Endothelial cell (in vitro differentiated cells): Measurements from ENCODE around the gene DET1. TPM values are rescaled to one million over a fixed set of nuclear protein-coding genes. Genes with fewer than 3 reads are reported as not detected.
"Not testable (repeated sequence)": the region's sequence is repeated elsewhere in the genome, so short reads cannot be mapped to it uniquely, and the experiment has no call there.

Experiments used
- DNase-seq: peaks from one replicate; pipeline ENCODE4 v3.0.0; 2021; ENCODE audit warnings: low spot score
- H3K27ac Mint-ChIP-seq: one replicate; pipeline ENCODE4 v1.8.0; 2021; ENCODE audit warnings: mixed read lengths, inconsistent platforms; ENCODE audit not compliant: unreplicated experiment
- H3K27me3 Mint-ChIP-seq: one replicate; pipeline ENCODE4 v1.8.0; 2021; ENCODE audit warnings: mild to moderate bottlenecking, moderate library complexity, mixed read lengths, inconsistent platforms; ENCODE audit not compliant: unreplicated experiment
- H3K36me3 Mint-ChIP-seq: one replicate; pipeline ENCODE4 v1.8.0; 2021; ENCODE audit warnings: mild to moderate bottlenecking, low read depth, mixed read lengths, inconsistent platforms; ENCODE audit not compliant: unreplicated experiment
- H3K4me1 Mint-ChIP-seq: one replicate; pipeline ENCODE4 v1.8.0; 2021; ENCODE audit warnings: mild to moderate bottlenecking, mixed read lengths, inconsistent platforms; ENCODE audit not compliant: unreplicated experiment
- H3K4me3 Mint-ChIP-seq: one replicate; pipeline ENCODE4 v1.8.0; 2021; ENCODE audit warnings: mild to moderate bottlenecking, mixed read lengths, inconsistent platforms; ENCODE audit not compliant: unreplicated experiment
- H3K9me3 Mint-ChIP-seq: one replicate; pipeline ENCODE4 v1.8.0; 2021; ENCODE audit warnings: mixed read lengths, inconsistent platforms; ENCODE audit not compliant: unreplicated experiment
- total RNA-seq: library from RNA; stranded (reverse); fragmentation: NEBNext Ultra II Directional; extraction: Animal tissue kit (Norgen Biotek cat#: 25700); gene quantifications from one replicate; pipeline ENCODE4 v1.2.1, GENCODE V29; 2021; ENCODE audit not compliant: unreplicated experiment
- TF ChIP-seq, protein P1 (sequence below): fragments of 200-600 bp; sonication (generic); IDR thresholded peaks from one replicate; pipeline ENCODE4 v1.5.0; 2021; ENCODE audit warnings: antibody characterized with exemption; ENCODE audit not compliant: unreplicated experiment

DET1 gene
- total RNA-seq, 1 donor from 2014 or later, result 4.4 TPM

DNA sequence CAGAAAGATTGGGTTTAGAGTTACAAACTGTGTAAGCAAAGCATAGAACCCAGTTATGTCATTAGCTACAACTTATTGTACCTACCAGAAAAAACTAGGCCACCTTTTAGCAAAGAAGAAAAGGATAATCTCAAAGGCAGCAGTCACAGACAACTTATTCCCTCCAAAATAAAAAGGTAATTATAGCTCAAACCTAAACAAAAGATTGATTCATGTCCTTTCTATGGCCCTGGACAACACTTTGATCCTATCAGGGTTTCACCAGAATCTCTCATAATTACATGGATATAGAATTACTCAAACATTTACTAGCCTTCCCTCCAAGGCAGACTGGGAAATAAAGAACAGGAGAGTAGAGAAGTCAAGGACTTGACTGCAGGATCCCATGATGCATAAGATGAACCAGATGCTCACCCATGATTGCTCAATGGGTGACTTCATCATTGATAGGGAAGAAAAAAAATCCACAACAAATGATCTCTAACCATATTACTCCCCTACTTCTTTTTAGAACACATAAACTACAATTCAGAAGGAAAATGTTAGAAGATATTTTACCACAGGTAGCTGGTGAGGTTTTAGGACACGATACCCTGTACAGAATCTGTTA is 17.4 kb downstream of the DET1 start:
- Mint-ChIP-seq H3K9me3 (no peaks in the 10 kb centered on the region), H3K4me1 (no peaks in the 10 kb centered on the region), H3K4me3 (no peak overlapping the region), H3K27ac (no peak overlapping the region), H3K27me3 (no peaks in the 10 kb centered on the region), H3K36me3 (peaks cover 6% of the 10 kb centered on the region)
- TF ChIP-seq, protein P1, sequence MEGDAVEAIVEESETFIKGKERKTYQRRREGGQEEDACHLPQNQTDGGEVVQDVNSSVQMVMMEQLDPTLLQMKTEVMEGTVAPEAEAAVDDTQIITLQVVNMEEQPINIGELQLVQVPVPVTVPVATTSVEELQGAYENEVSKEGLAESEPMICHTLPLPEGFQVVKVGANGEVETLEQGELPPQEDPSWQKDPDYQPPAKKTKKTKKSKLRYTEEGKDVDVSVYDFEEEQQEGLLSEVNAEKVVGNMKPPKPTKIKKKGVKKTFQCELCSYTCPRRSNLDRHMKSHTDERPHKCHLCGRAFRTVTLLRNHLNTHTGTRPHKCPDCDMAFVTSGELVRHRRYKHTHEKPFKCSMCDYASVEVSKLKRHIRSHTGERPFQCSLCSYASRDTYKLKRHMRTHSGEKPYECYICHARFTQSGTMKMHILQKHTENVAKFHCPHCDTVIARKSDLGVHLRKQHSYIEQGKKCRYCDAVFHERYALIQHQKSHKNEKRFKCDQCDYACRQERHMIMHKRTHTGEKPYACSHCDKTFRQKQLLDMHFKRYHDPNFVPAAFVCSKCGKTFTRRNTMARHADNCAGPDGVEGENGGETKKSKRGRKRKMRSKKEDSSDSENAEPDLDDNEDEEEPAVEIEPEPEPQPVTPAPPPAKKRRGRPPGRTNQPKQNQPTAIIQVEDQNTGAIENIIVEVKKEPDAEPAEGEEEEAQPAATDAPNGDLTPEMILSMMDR, result no peak
- DNase-seq, result no peak

DNA sequence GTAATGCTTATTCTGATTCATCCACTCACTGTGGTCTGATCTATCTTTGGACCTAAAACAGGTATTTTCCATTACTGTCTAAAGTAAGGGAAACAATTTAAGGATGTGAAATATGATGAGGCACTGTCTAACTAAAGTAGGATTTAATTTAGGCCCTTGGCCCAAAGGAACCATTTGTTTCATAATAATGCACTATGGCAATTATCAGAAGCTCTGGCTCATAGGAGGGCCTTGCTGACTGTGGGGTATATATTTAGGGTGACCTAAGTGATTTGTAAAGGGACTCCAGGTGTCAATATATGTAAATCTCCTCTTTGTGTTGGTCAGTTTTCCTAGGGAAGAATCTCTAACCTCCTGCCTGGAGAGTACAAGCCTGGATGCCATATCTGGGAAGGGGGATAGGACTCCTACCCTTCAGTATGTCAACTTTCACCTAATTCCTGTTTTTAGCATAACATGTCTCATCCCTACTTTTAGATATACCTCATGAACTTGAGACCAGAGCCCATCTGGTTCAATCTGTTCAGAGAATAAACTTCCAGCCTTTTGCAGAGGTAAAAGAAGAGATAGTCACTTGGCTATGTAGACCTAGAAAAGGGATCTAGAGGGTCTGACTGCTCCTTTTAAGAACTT is 20.1 kb downstream of the DET1 start:
- no peaks in the 10 kb centered on the region for H3K4me1 Mint-ChIP-seq
- DNase-seq, result no peak
- TF ChIP-seq, protein P1, result no peak
- H3K9me3 Mint-ChIP-seq, result no peaks in the 10 kb centered on the region
- peaks cover 6% of the 10 kb centered on the region for H3K36me3 Mint-ChIP-seq
- no peaks in the 10 kb centered on the region for H3K27me3 Mint-ChIP-seq
- H3K27ac Mint-ChIP-seq, result no peak overlapping the region
- H3K4me3 Mint-ChIP-seq, result no peak overlapping the region

DNA sequence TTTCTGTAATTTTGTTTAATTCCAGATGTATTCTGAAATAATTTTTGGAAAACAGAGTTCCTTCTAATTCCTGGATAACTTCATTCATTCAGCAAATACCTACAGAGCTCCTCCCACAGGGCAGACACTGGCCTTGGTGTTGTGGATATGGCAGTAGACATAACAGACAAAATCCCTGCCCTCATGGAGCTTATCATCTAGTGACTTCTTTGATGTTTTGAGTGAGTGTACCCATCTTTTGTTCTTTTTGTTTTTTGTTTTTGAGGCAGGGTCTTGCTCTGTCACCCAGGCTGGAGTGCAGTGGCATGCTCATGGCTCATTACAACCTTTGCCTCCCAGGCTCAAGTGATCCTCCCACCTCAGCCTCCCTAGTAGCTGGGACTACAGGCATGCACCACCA is 21.1 kb downstream of the DET1 start:
- no peak overlapping the region for H3K27ac Mint-ChIP-seq
- TF ChIP-seq, protein P1, result no peak
- DNase-seq, result no peak
- no peaks in the 10 kb centered on the region for H3K9me3 Mint-ChIP-seq
- no peaks in the 10 kb centered on the region for H3K27me3 Mint-ChIP-seq
- no peak overlapping the region for H3K4me3 Mint-ChIP-seq
- H3K4me1 Mint-ChIP-seq, result no peaks in the 10 kb centered on the region
- H3K36me3 Mint-ChIP-seq, result peaks cover 4% of the 10 kb centered on the region

DNA sequence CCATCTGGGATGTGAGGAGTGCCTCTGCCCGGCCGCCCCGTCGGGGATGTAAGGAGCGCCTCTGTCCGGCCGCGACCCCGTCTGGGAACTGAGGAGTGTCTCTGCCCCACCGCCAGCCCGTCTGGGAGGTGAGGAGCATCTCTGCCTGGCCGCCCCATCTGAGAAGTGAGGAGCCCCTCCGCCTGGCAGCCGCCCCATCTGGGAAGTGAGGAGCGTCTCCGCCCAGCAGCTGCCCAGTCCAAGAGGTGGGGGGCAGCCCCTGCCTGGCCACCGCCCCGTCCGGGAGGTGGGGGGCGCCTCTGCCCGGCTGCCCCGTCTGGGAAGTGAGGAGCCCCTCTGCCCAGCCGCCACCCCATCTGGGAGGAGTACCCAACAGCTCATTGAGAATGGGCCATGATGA is 22.4 kb downstream of the DET1 start:
- not testable (repeated sequence) for H3K36me3 Mint-ChIP-seq, DNase-seq, H3K4me1 Mint-ChIP-seq, H3K9me3 Mint-ChIP-seq, H3K4me3 Mint-ChIP-seq, H3K27me3 Mint-ChIP-seq, H3K27ac Mint-ChIP-seq

DNA sequence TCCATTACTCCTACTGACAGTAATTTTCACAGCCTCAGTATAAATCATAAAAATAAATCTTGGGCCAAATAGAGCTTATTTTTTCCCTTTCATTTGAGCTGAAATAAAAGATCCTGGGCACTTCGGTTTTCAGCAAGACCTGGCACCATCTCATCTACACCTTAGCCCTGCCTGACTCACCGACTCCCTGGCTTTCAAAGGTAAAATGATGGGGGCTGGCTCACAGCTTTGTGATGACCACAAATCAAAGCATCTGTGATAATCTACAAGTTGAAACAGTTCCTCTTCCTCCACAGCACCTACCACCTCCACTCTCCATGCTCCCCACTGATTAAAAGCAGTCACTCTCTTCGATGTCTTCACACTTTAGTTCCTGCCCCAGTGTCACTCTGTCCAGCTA is 27.6 kb downstream of the DET1 start:
- no peaks in the 10 kb centered on the region for H3K9me3 Mint-ChIP-seq
- H3K27ac Mint-ChIP-seq, result no peak overlapping the region
- H3K27me3 Mint-ChIP-seq, result no peaks in the 10 kb centered on the region
- H3K4me3 Mint-ChIP-seq, result no peak overlapping the region
- TF ChIP-seq, protein P1, result no peak
- H3K36me3 Mint-ChIP-seq, result no peaks in the 10 kb centered on the region
- DNase-seq, result no peak
- H3K4me1 Mint-ChIP-seq, result no peaks in the 10 kb centered on the region
